SK-N-SH treated with all-trans-retinoic acid at 6 μM for 48 hours (cell line): ENCODE results near the gene ADRA1B.
"Not testable (repeated sequence)": the region's sequence is repeated elsewhere in the genome, so short reads cannot be mapped to it uniquely, and the experiment has no call there.

Experiments used
- ATAC-seq: fragments of 200-7000 bp; cut with Tn5 transposase; 3 replicates; pipeline ENCODE4 v1.9.1; 2020; ENCODE audit warnings: mild to moderate bottlenecking, moderate library complexity
- ARNTL ChIP-seq: fragments of 450-650 bp; formaldehyde crosslinking; IDR thresholded peaks from 2 replicates; pipeline ENCODE4 v1.5.0; 2020; ENCODE audit warnings: low read depth, mild to moderate bottlenecking, moderate library complexity, borderline replicate concordance
- BACH2 ChIP-seq: fragments of 250-450 bp; sonication (Bioruptor Pico); IDR thresholded peaks from 2 replicates; pipeline ENCODE4 v1.9.0; 2021; ENCODE audit warnings: mild to moderate bottlenecking, borderline replicate concordance
- CREB5 ChIP-seq: fragments of 250-450 bp; sonication (Bioruptor Pico); IDR thresholded peaks from 2 replicates; pipeline ENCODE4 v1.5.1; 2020; ENCODE audit warnings: low read depth, mild to moderate bottlenecking, moderate library complexity
- CSDC2 ChIP-seq: fragments of 250-450 bp; sonication (Bioruptor Pico); IDR thresholded peaks from 2 replicates; pipeline ENCODE4 v1.5.0; 2020; ENCODE audit warnings: mild to moderate bottlenecking, moderate library complexity
- ESRRG ChIP-seq: fragments of 250-450 bp; sonication (Bioruptor Pico); IDR thresholded peaks from 2 replicates; pipeline ENCODE4 v1.6.1; 2021; ENCODE audit warnings: mild to moderate bottlenecking
- GLIS3 ChIP-seq: fragments of 250-450 bp; sonication (Bioruptor Pico); IDR thresholded peaks from 2 replicates; pipeline ENCODE4 v1.5.0; 2020; ENCODE audit warnings: mild to moderate bottlenecking, moderate library complexity
- ISL1 ChIP-seq: fragments of 250-450 bp; sonication (Bioruptor Pico); IDR thresholded peaks from 2 replicates; pipeline ENCODE4 v2.1.2; 2022; ENCODE audit warnings: mild to moderate bottlenecking, moderate library complexity
- OSR1 ChIP-seq: fragments of 250-450 bp; sonication (Bioruptor Pico); IDR thresholded peaks from 2 replicates; pipeline ENCODE4 v1.8.0; 2022; ENCODE audit warnings: moderate library complexity, mild to moderate bottlenecking, inconsistent platforms
- PATZ1 ChIP-seq: fragments of 250-450 bp; sonication (Bioruptor Pico); IDR thresholded peaks from 2 replicates; pipeline ENCODE4 v1.8.0; 2020; ENCODE audit warnings: mild to moderate bottlenecking, moderate library complexity, borderline replicate concordance
- POU6F1 ChIP-seq: fragments of 250-450 bp; sonication (Bioruptor Pico); IDR thresholded peaks from 2 replicates; pipeline ENCODE4 v1.8.0; 2021; ENCODE audit warnings: low read depth, mild to moderate bottlenecking, moderate library complexity, borderline replicate concordance
- PPARA ChIP-seq: fragments of 250-450 bp; sonication (Bioruptor Pico); IDR thresholded peaks from 2 replicates; pipeline ENCODE4 v1.5.0; 2020; ENCODE audit warnings: mild to moderate bottlenecking, borderline replicate concordance
- RARB ChIP-seq: fragments of 250-450 bp; sonication (Bioruptor Pico); IDR thresholded peaks from 2 replicates; pipeline ENCODE4 v1.8.0; 2021; ENCODE audit warnings: mild to moderate bottlenecking, moderate library complexity
- SNAI2 ChIP-seq: fragments of 250-450 bp; sonication (Bioruptor Pico); IDR thresholded peaks from 2 replicates; pipeline ENCODE4 v1.5.0; 2020; ENCODE audit warnings: mild to moderate bottlenecking, moderate library complexity
- TCF4 ChIP-seq: fragments of 250-450 bp; sonication (Bioruptor Pico); IDR thresholded peaks from 2 replicates; pipeline ENCODE4 v1.8.0; 2021; ENCODE audit warnings: mild to moderate bottlenecking, moderate library complexity, borderline replicate concordance
- TOX ChIP-seq: fragments of 250-450 bp; sonication (Bioruptor Pico); IDR thresholded peaks from 2 replicates; pipeline ENCODE4 v1.8.0; 2021; ENCODE audit warnings: mild to moderate bottlenecking, moderate library complexity, borderline replicate concordance
- TSHZ2 ChIP-seq: fragments of 250-450 bp; sonication (Bioruptor Pico); IDR thresholded peaks from 2 replicates; pipeline ENCODE4 v1.5.0; 2020; ENCODE audit warnings: mild to moderate bottlenecking, moderate library complexity
- ZC3H10 ChIP-seq: fragments of 250-450 bp; sonication (Bioruptor Pico); IDR thresholded peaks from 2 replicates; pipeline ENCODE4 v1.5.1; 2021; ENCODE audit warnings: mild to moderate bottlenecking, moderate library complexity
- ZFP3 ChIP-seq: fragments of 250-450 bp; sonication (Bioruptor Pico); IDR thresholded peaks from 2 replicates; pipeline ENCODE4 v1.5.0; 2020; ENCODE audit warnings: mild to moderate bottlenecking, moderate library complexity
- ZFP30 ChIP-seq: fragments of 450-650 bp; formaldehyde crosslinking; IDR thresholded peaks from 2 replicates; pipeline ENCODE4 v1.5.0; 2022; ENCODE audit warnings: mild to moderate bottlenecking, moderate library complexity
- ZNF565 ChIP-seq: fragments of 450-650 bp; formaldehyde crosslinking; conservative IDR thresholded peaks from 2 replicates; pipeline ENCODE4 v1.5.0; 2020; ENCODE audit warnings: low read depth, mild to moderate bottlenecking, moderate library complexity
- ZNF8 ChIP-seq: fragments of 450-650 bp; formaldehyde crosslinking; IDR thresholded peaks from 2 replicates; pipeline ENCODE4 v1.5.0; 2020; ENCODE audit warnings: mild to moderate bottlenecking, moderate library complexity

The ADRA1B gene

GRCh38 chr5:159963935-159964334, 47.7 kb downstream of the ADRA1B start:
- TF ChIP-seq PATZ1 (no peak), ZC3H10 (no peak), CSDC2 (no peak)
- ATAC-seq, result no peak

GRCh38 chr5:159965031-159965837, 49.0 kb downstream of the ADRA1B start:
- TF ChIP-seq CREB5, result no peak
- no peak for TF ChIP-seq ZNF565 (CRISPR knock-in tag)
- no peak for TF ChIP-seq GLIS3 (CRISPR knock-in tag)
- no peak for TF ChIP-seq ISL1 (CRISPR knock-in tag)
- no peak for TF ChIP-seq TCF4 (CRISPR knock-in tag)
- no peak for TF ChIP-seq POU6F1
- peak; percentile 97 for ATAC-seq

GRCh38 chr5:159965838-159966128, 49.5 kb downstream of the ADRA1B start:
- not testable (repeated sequence) for ATAC-seq

GRCh38 chr5:159969966-159970365, 53.7 kb downstream of the ADRA1B start:
- ATAC-seq, result no peak
- TF ChIP-seq ZFP3 (no peak), ZC3H10 (no peak), ESRRG (CRISPR knock-in tag) (no peak)
- TF ChIP-seq, all 23 proteins: peak for 0

- ATAC-seq, result no peak
- TF ChIP-seq TCF4 (CRISPR knock-in tag), result no peak
- TF ChIP-seq TOX (CRISPR knock-in tag), result no peak
- TF ChIP-seq PPARA (CRISPR knock-in tag), result no peak
- TF ChIP-seq OSR1 (CRISPR knock-in tag), result no peak
- no peak for TF ChIP-seq SNAI2 (CRISPR knock-in tag)
- no peak for TF ChIP-seq GLIS3 (CRISPR knock-in tag)
- TF ChIP-seq BACH2, result no peak
- no peak for TF ChIP-seq TSHZ2 (CRISPR knock-in tag)
- TF ChIP-seq ARNTL (CRISPR knock-in tag), result no peak
- no peak for TF ChIP-seq PATZ1
- no peak for TF ChIP-seq ZC3H10
- no peak for TF ChIP-seq ZNF8 (CRISPR knock-in tag)
- TF ChIP-seq ZFP30 (CRISPR knock-in tag), result no peak
- no peak for TF ChIP-seq CREB5
- no peak for TF ChIP-seq RARB
- TF ChIP-seq POU6F1, result no peak
These were observed 54.8 kb downstream of the ADRA1B start for GRCh38 chr5:159971038-159971437.
